ENCODE data around the gene ADPRH. TPM values are rescaled to one million over a fixed set of nuclear protein-coding genes. Genes with fewer than 3 reads are reported as not detected.

ADPRH gene
- total RNA-seq, 1 experiment from 2014 or later = 1.5 TPM

DNA sequence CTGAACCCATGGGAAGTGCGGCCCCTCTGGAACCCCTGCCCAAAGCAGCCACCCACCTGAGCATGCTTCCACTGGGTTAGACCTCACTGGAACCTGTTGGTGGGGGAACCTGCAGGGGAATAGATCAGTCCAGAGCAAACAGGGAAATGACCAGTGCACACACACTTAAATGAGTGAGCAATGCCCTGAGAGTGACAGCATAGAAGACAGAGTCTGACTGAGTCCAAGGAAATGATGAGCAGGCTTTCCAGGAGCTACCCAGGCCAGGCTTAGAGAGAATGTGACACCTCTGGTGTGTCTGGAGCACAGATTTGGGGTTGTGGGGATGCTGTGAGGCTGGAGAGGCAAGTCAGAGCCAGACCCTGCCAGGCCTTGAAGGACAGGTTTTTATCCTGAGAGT, 46.9 kb downstream of the ADPRH start:
- intact Hi-C loops (cut with micrococcal nuclease) = no loop called here
- Histone ChIP-seq H3K4me2 (ENCODE audit: low read length) (no peak overlapping the region), H3K9ac (ENCODE audit: low read length) (no peak overlapping the region), H3K27ac (ENCODE audit: low read depth, low read length) (no peak overlapping the region), H3K4me3 (replicated peaks in 1 of 2; ENCODE audit: low read depth in 1 of 2, low read length in 2 of 2) (no peak overlapping the region), H4K20me1 (ENCODE audit: insufficient read depth) (no peaks in the 10 kb centered on the region), H3K27me3 (ENCODE audit: insufficient read depth, low read length) (peaks cover 3% of the 10 kb centered on the region; the same call in 1 of the 2 replicates), H3K79me2 (ENCODE audit: insufficient read depth, low read length) (no peaks in the 10 kb centered on the region), H3K9me3 (ENCODE audit: control insufficient read depth in 1 of 2, insufficient read depth in 1 of 2, low read depth in 1 of 2, low read length in 2 of 2) (no peaks in the 10 kb centered on the region), H3K4me1 (ENCODE audit: control insufficient read depth in 1 of 2, insufficient read depth in 2 of 2, low read length in 2 of 2) (no peaks in the 10 kb centered on the region), H3K36me3 (ENCODE audit: control insufficient read depth in 1 of 2, insufficient read depth in 2 of 2, low read length in 2 of 2) (no peaks in the 10 kb centered on the region), H2AFZ (ENCODE audit: low read depth, low read length, poor library complexity, severe bottlenecking) (no peak overlapping the region), H3K9me2 (ENCODE audit: insufficient read depth) (no peaks in the 10 kb centered on the region)
- no peak for ATAC-seq
- DNase-seq (ENCODE audit: low read depth, low spot score) = no peak
- BruUV-seq (replicated peaks) = no TSS peak
- TF ChIP-seq, protein P1, sequence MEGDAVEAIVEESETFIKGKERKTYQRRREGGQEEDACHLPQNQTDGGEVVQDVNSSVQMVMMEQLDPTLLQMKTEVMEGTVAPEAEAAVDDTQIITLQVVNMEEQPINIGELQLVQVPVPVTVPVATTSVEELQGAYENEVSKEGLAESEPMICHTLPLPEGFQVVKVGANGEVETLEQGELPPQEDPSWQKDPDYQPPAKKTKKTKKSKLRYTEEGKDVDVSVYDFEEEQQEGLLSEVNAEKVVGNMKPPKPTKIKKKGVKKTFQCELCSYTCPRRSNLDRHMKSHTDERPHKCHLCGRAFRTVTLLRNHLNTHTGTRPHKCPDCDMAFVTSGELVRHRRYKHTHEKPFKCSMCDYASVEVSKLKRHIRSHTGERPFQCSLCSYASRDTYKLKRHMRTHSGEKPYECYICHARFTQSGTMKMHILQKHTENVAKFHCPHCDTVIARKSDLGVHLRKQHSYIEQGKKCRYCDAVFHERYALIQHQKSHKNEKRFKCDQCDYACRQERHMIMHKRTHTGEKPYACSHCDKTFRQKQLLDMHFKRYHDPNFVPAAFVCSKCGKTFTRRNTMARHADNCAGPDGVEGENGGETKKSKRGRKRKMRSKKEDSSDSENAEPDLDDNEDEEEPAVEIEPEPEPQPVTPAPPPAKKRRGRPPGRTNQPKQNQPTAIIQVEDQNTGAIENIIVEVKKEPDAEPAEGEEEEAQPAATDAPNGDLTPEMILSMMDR (IDR thresholded peaks at IDR 0.05 in 2 of 3, conservative IDR thresholded peaks at IDR 0.05 in 1 of 3; ENCODE audit: borderline replicate concordance in 1 of 3, insufficient read depth in 1 of 3, low read depth in 2 of 3, low read length in 2 of 3) = no peak
- CTCF ChIA-PET = no interaction called here
- POLR2A ChIA-PET = no interaction called here
- RAD21 ChIA-PET (ENCODE audit: low non-redundant PET in 1 of 2, low total read pairs in 2 of 2, uncharacterized antibody in 2 of 2, unreplicated experiment in 2 of 2) = no interaction called here

DNA sequence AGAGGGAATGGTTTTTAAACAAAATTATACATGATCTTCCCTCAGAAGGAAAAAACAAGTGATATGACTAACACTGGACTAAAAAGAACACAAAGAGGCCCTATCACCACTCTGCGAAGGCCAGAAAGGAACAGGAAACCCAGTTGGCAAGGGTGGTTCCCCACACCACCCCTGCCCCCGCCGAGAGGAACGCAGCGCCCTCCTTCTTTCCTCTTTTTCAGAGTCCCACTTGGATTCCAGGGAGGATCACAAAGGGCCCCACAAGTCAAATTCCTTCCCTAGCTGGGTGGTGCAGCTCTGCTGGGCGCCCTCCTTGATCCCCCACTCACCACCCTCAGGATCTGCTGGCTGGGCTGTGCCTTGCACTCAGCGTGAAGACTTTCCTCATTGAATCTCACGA, 48.2 kb downstream of the ADPRH start:
- BruUV-seq (replicated peaks) = no TSS peak
- no peak overlapping the region for H3K27ac ChIP-seq (ENCODE audit: low read depth, low read length)
- no peak overlapping the region for H2AFZ ChIP-seq (ENCODE audit: low read depth, low read length, poor library complexity, severe bottlenecking)
- H3K9ac ChIP-seq (ENCODE audit: low read length) = no peak overlapping the region
- intact Hi-C loops (cut with micrococcal nuclease) = no loop called here
- H3K27me3 ChIP-seq (ENCODE audit: insufficient read depth, low read length) = peaks cover 3% of the 10 kb centered on the region; the same call in 1 of the 2 replicates
- ChIA-PET CTCF (no interaction called here), POLR2A (no interaction called here), RAD21 (ENCODE audit: low non-redundant PET in 1 of 2, low total read pairs in 2 of 2, uncharacterized antibody in 2 of 2, unreplicated experiment in 2 of 2) (no interaction called here)
- ATAC-seq (no peak), DNase-seq (ENCODE audit: low read depth, low spot score) (no peak)
- no peaks in the 10 kb centered on the region for H3K9me2 ChIP-seq (ENCODE audit: insufficient read depth)
- H3K4me2 ChIP-seq (ENCODE audit: low read length) = no peak overlapping the region
- no peaks in the 10 kb centered on the region for H3K79me2 ChIP-seq (ENCODE audit: insufficient read depth, low read length)
- H3K4me3 ChIP-seq (replicated peaks in 1 of 2; ENCODE audit: low read depth in 1 of 2, low read length in 2 of 2) = no peak overlapping the region
- no peaks in the 10 kb centered on the region for H4K20me1 ChIP-seq (ENCODE audit: insufficient read depth)
- no peaks in the 10 kb centered on the region for H3K4me1 ChIP-seq (ENCODE audit: control insufficient read depth in 1 of 2, insufficient read depth in 2 of 2, low read length in 2 of 2)
- no peaks in the 10 kb centered on the region for H3K9me3 ChIP-seq (ENCODE audit: control insufficient read depth in 1 of 2, insufficient read depth in 1 of 2, low read depth in 1 of 2, low read length in 2 of 2)
- TF ChIP-seq EGR1 (IDR thresholded peaks at IDR 0.05; ENCODE audit: low read depth) (no peak), TCF7L2 (IDR thresholded peaks at IDR 0.05; ENCODE audit: borderline replicate concordance, extremely low read depth, insufficient read depth, insufficient read length) (no peak), SIN3A (IDR thresholded peaks at IDR 0.05; ENCODE audit: low read depth) (no peak), CEBPB (IDR thresholded peaks at IDR 0.05; ENCODE audit: low read depth) (no peak), JUND (IDR thresholded peaks at IDR 0.05) (no peak), POLR2A (IDR thresholded peaks at IDR 0.05; ENCODE audit: borderline replicate concordance, extremely low read depth, insufficient read depth, insufficient read length) (no peak), CBX3 (IDR thresholded peaks at IDR 0.05; ENCODE audit: low read depth) (no peak), EZH2phosphoT487 (IDR thresholded peaks at IDR 0.05; ENCODE audit: borderline replicate concordance) (no peak), YY1 (IDR thresholded peaks at IDR 0.05; ENCODE audit: extremely low read depth, insufficient replicate concordance, low read depth, low read length) (no peak)
- TF ChIP-seq, protein P2, sequence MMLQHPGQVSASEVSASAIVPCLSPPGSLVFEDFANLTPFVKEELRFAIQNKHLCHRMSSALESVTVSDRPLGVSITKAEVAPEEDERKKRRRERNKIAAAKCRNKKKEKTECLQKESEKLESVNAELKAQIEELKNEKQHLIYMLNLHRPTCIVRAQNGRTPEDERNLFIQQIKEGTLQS (IDR thresholded peaks at IDR 0.05) = no peak
- TF ChIP-seq, protein P1 (IDR thresholded peaks at IDR 0.05 in 2 of 3, conservative IDR thresholded peaks at IDR 0.05 in 1 of 3; ENCODE audit: borderline replicate concordance in 1 of 3, insufficient read depth in 1 of 3, low read depth in 2 of 3, low read length in 2 of 3) = no peak
- H3K36me3 ChIP-seq (ENCODE audit: control insufficient read depth in 1 of 2, insufficient read depth in 2 of 2, low read length in 2 of 2) = no peaks in the 10 kb centered on the region

All from HCT116 (cell line).